ACC112 (cell line): ENCODE results near the gene BCAN.

Source experiments
- H2AFZ ChIP-seq: fragments of 200-600 bp; sonication (generic); one replicate; pipeline ENCODE4 v1.6.0; 2017; ENCODE audit warnings: antibody characterized with exemption, low read length; ENCODE audit not compliant: unreplicated experiment
- H3K27ac ChIP-seq: fragments of 200-600 bp; sonication (generic); 2 replicates; pipeline ENCODE4 v1.5.1; 2014; ENCODE audit warnings: low read depth, mild to moderate bottlenecking, antibody characterized with exemption, low read length, moderate library complexity
- H3K27me3 ChIP-seq: fragments of 200-600 bp; sonication (generic); 2 replicates; pipeline ENCODE4 v1.6.1; 2014; ENCODE audit warnings: mild to moderate bottlenecking, antibody characterized with exemption, low read length, moderate library complexity, mixed read lengths; ENCODE audit not compliant: insufficient read depth
- H3K36me3 ChIP-seq: fragments of 200-600 bp; sonication (generic); 2 replicates; pipeline ENCODE4 v1.6.1; 2016; ENCODE audit warnings: mild to moderate bottlenecking, antibody characterized with exemption, low read length, moderate library complexity, mixed read lengths; ENCODE audit not compliant: insufficient read depth
- H3K4me1 ChIP-seq: fragments of 200-600 bp; sonication (generic); one replicate; pipeline ENCODE4 v1.6.1; 2016; ENCODE audit warnings: low read length, mixed read lengths; ENCODE audit not compliant: insufficient read depth, unreplicated experiment, control insufficient read depth
- H3K4me3 ChIP-seq: fragments of 200-600 bp; sonication (generic); 2 replicates; pipeline ENCODE4 v1.5.1; 2014; ENCODE audit warnings: mild to moderate bottlenecking, low read depth, low read length
- H3K79me2 ChIP-seq: fragments of 200-600 bp; sonication (generic); one replicate; pipeline ENCODE4 v1.6.0; 2016; ENCODE audit warnings: low read length; ENCODE audit not compliant: control insufficient read depth, unreplicated experiment, insufficient read depth

BCAN gene

DNA sequence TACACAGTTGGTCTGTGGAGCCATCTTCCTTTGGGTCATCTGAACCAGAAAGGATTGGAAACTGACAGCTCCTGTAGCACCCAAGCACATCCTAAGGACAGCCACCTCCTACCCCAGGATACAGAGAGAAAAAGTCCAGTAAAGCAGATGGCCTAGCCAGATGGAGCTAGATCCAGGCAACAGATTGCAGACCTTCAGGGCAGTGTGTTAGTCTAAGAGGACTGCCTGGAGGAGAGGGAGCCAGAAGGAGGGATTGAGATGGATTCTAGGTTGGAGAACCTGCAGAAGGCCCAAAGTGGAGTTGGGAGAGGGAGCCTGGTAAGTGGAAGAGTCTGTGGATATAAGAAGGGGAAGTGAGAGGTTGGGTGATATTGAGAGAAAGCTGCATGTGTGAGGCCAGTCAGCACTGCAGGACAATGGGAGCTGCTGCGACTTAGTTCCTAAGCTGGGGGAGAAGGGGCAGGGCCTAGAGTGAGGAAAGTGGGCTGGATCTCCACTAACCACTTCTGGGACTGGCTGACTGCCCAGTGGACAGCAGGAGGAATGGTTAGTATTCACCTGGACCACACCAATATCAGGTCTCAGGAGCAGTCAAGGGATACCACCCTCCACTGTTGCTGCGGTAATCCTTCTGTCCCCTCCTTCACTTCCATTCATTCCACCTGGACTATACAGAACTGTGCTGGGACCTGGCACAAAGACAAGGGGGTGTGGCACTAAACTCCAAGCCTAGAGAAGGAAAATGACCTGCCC lies 13.4 kb downstream of the BCAN start:
- peaks cover 61% of the 10 kb centered on the region for H3K27me3 ChIP-seq
- no peaks in the 10 kb centered on the region for H3K79me2 ChIP-seq
- no peak overlapping the region for H3K27ac ChIP-seq
- no peak overlapping the region for H2AFZ ChIP-seq
- no peak overlapping the region for H3K4me3 ChIP-seq
- peaks cover 15% of the 10 kb centered on the region for H3K4me1 ChIP-seq
- no peaks in the 10 kb centered on the region for H3K36me3 ChIP-seq

DNA sequence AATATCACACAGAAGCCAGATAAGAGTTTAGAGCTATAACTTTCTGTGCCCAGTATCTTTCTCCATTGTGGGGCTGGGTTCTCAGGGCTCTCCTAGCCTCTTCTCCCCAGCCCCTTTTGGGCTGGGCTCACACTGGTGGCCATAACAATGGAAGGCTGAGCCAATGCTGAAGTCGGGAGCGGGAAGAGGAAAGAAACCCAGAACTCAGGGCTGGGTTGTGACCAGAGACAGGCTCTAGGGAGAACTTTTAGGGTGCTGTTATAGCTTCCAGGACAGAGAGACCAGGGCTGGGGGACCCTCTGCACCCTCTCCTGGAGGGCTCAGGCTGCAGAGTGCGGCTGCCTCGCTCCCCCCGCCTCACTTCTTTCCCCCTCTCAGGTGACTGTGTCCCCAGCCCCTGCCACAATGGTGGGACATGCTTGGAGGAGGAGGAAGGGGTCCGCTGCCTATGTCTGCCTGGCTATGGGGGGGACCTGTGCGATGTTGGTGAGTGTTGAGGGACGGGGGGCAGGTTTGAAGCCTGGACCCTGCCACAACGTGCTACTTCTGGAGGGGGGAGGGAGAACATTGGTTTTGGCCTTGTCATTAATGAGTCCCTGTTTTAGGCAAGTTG lies 14.1 kb downstream of the BCAN start:
- H3K79me2 ChIP-seq: no peaks in the 10 kb centered on the region
- no peak overlapping the region for H2AFZ ChIP-seq
- no peaks in the 10 kb centered on the region for H3K36me3 ChIP-seq
- no peak overlapping the region for H3K4me3 ChIP-seq
- H3K4me1 ChIP-seq: peaks cover 22% of the 10 kb centered on the region
- no peak overlapping the region for H3K27ac ChIP-seq
- H3K27me3 ChIP-seq: peaks cover 55% of the 10 kb centered on the region

DNA sequence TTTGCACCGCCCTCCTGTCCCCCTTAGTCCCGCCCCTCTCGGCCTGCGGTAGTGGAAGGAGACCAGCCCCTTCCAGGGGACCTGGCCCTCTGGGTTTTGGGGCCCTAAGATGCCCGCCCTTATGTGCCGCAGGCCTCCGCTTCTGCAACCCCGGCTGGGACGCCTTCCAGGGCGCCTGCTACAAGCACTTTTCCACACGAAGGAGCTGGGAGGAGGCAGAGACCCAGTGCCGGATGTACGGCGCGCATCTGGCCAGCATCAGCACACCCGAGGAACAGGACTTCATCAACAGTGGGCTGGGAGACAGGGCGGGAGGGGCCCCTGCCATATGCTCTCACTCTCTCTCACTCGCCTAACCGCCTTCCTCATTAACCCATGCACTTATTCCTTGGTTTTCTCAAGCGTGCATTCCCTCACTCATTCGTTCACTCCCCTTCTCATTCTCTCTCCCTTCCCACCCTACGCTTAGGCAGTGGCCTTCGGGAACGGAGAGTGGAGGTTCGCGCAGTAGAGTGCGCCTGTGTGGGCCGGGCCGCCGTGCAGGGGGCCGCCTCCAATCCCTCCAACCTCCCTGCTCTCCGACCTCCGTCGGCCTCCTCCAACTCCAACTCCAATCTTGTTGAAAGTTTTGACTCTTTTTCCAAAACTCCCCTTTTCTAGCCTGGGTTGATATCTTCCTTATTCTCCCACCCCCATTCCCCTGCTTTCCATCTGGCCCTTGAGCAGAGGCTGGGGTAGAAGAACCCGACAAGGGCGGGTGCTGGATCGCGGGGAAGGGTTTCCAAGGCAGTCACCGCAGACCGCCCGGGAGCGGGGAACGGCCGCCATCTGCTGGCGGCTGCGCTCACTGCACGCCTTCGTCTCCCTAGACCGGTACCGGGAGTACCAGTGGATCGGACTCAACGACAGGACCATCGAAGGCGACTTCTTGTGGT lies 15.2 kb downstream of the BCAN start:
- Histone ChIP-seq H3K27ac (no peak overlapping the region), H3K27me3 (peaks cover 44% of the 10 kb centered on the region), H3K36me3 (no peaks in the 10 kb centered on the region), H3K4me1 (peaks cover 31% of the 10 kb centered on the region), H2AFZ (no peak overlapping the region), H3K4me3 (peak overlapping the region; percentile 72), H3K79me2 (no peaks in the 10 kb centered on the region)

DNA sequence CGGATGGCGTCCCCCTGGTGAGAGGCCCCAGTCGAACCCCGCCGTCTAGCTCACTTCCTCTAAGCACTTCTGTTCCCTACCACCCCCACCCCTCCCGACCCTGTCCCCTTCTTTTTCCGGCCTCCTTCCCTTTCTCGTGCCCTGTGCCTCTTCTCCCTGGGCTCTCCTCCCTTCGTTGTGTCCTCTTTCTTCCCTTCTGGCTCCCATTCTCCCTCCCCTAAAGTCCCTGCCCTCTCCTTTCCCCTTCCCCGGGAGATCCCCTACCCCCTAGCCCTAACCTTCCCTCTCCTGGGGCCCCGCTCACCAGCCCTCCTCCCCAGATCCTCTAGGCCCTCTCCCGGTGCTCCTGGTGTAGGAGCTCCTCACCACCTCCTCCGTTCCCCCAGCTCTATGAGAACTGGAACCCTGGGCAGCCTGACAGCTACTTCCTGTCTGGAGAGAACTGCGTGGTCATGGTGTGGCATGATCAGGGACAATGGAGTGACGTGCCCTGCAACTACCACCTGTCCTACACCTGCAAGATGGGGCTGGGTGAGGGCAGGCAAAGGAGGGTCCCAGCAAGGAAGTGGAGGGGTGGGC lies 15.9 kb downstream of the BCAN start:
- H3K36me3 ChIP-seq: no peaks in the 10 kb centered on the region
- H3K79me2 ChIP-seq: no peaks in the 10 kb centered on the region
- H2AFZ ChIP-seq: no peak overlapping the region
- no peak overlapping the region for H3K4me3 ChIP-seq
- H3K27ac ChIP-seq: no peak overlapping the region
- H3K27me3 ChIP-seq: peaks cover 43% of the 10 kb centered on the region
- peaks cover 38% of the 10 kb centered on the region for H3K4me1 ChIP-seq

DNA sequence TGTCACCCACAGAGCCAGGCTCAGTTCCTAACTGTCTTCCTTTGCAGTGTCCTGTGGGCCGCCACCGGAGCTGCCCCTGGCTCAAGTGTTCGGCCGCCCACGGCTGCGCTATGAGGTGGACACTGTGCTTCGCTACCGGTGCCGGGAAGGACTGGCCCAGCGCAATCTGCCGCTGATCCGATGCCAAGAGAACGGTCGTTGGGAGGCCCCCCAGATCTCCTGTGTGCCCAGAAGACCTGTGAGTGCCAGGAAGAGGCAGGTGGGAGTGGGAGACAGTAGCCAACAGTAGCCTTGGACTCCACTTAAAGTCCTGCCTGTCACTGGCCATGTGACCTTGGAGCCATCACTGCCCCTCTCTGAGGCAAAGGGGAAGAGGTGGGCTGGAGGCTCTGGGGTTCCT lies 16.6 kb downstream of the BCAN start:
- no peak overlapping the region for H3K27ac ChIP-seq
- peaks cover 39% of the 10 kb centered on the region for H3K27me3 ChIP-seq
- H3K4me3 ChIP-seq: no peak overlapping the region
- no peaks in the 10 kb centered on the region for H3K79me2 ChIP-seq
- H3K36me3 ChIP-seq: no peaks in the 10 kb centered on the region
- peaks cover 45% of the 10 kb centered on the region for H3K4me1 ChIP-seq
- H2AFZ ChIP-seq: no peak overlapping the region

DNA sequence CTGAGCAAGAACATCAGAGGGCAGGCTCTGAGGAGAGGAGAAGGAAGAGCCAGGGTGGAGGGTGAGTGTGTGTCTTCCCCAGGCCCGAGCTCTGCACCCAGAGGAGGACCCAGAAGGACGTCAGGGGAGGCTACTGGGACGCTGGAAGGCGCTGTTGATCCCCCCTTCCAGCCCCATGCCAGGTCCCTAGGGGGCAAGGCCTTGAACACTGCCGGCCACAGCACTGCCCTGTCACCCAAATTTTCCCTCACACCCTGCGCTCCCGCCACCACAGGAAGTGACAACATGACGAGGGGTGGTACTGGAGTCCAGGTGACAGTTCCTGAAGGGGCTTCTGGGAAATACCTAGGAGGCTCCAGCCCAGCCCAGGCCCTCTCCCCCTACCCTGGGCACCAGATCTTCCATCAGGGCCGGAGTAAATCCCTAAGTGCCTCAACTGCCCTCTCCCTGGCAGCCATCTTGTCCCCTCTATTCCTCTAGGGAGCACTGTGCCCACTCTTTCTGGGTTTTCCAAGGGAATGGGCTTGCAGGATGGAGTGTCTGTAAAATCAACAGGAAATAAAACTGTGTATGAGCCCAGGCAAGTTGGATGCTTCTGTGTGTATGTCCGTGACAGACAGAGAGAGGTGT lies 17.1 kb downstream of the BCAN start:
- H3K4me1 ChIP-seq: peaks cover 46% of the 10 kb centered on the region
- H3K4me3 ChIP-seq: no peak overlapping the region
- no peaks in the 10 kb centered on the region for H3K36me3 ChIP-seq
- H2AFZ ChIP-seq: no peak overlapping the region
- no peaks in the 10 kb centered on the region for H3K79me2 ChIP-seq
- no peak overlapping the region for H3K27ac ChIP-seq
- H3K27me3 ChIP-seq: peaks cover 33% of the 10 kb centered on the region

DNA sequence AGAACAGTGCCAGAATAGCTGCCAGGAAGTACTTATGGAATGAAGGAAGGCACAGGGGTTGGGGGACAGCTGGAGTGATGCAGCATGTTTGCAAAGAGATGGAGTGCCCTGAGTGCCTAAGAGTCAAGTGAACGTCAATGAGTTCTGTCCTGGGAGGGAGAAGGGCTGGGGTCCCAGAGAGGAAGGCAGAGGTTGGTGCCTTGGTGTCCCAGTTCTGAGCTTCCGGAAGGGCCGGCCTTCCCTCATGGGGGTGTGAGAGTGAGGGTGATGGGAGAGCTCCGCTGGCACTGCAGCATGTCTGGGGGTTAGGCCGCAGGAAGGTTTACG lies 17.7 kb downstream of the BCAN start:
- H3K79me2 ChIP-seq: no peaks in the 10 kb centered on the region
- peaks cover 51% of the 10 kb centered on the region for H3K4me1 ChIP-seq
- H3K27me3 ChIP-seq: peaks cover 28% of the 10 kb centered on the region
- H2AFZ ChIP-seq: no peak overlapping the region
- H3K4me3 ChIP-seq: peak overlapping the region; percentile 36; the same call in 1 of the 2 replicates
- no peaks in the 10 kb centered on the region for H3K36me3 ChIP-seq
- H3K27ac ChIP-seq: no peak overlapping the region

DNA sequence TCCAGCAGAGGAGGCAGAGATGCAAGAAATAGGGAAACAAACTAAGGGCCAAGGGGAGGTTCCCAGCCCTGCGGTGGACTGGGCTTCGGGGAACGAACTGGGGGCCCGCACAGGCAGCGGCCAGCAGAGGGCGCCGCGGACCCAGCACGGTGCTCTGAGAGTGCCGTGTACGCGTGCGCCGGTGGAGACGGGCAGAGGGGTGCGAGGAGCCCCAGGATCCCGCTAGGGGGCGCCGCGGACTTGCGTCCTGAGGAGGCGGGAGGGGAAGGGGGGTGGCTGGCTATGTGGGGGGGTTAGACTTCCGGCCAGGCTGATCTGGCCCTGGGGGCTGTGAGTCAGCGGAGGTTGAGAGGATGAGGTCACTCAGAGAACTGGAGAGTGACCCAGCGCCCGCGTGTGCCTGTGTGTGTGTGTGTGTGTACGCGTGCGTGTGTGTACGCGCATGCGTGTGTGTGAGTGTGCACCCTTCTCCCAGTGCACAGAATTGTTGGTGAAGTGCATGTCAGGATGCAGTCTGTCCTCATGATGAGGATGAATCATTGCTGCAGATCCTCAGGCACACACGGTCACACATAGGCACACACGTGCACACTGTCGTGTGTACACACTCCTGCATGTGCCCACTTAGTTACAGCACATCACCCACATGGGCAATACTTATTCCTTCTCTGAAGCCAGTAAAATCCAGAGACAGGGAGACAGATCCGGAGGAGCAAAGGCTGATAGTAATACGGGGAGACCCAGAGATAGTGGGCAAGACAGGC lies 18.3 kb downstream of the BCAN start:
- peaks cover 22% of the 10 kb centered on the region for H3K27me3 ChIP-seq
- H3K4me1 ChIP-seq: peaks cover 54% of the 10 kb centered on the region
- H3K27ac ChIP-seq: peak overlapping the region; percentile 70
- no peaks in the 10 kb centered on the region for H3K79me2 ChIP-seq
- no peak overlapping the region for H2AFZ ChIP-seq
- no peaks in the 10 kb centered on the region for H3K36me3 ChIP-seq
- H3K4me3 ChIP-seq: peak overlapping the region; percentile 67

DNA sequence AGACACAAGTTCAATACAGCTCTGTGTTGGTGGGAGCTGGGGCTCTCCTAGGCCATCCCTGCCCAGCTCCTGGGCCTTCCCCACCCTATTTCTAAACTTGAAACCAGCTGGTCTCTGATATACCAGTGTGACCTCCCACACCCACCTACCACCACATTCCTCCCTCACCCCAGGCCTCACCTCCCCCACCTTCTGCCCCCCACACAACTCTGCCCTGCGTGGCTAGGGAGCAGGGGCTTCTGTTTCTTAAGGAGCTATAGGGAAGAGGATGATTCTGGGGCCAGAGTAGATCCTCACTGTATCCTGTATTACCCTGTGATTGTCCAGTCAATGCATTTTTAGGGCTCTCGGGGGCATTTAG lies 18.8 kb downstream of the BCAN start:
- Histone ChIP-seq H3K36me3 (no peaks in the 10 kb centered on the region), H3K27me3 (peaks cover 16% of the 10 kb centered on the region; the same call in 1 of the 2 replicates), H3K4me3 (peak overlapping the region; percentile 67), H3K79me2 (no peaks in the 10 kb centered on the region), H3K4me1 (peaks cover 54% of the 10 kb centered on the region), H3K27ac (peak overlapping the region; percentile 70), H2AFZ (no peak overlapping the region)
